EH (cell line): ENCODE results near the gene PDE4D.

Experiments
- DNase-seq: peaks from one replicate; pipeline ENCODE4 v3.0.0-alpha.2; 2015; ENCODE audit warnings: low read depth

Gene PDE4D

GRCh38 chr5:59251627-59252026 lies 641.9 kb downstream of the PDE4D start:
- no peak for DNase-seq

- no peak for DNase-seq
These were observed 643.8 kb downstream of the PDE4D start for GRCh38 chr5:59249726-59250125.

- no peak for DNase-seq
These were observed 644.4 kb downstream of the PDE4D start for GRCh38 chr5:59249160-59249559.

- DNase-seq: peak; percentile 44
These were observed 646.6 kb downstream of the PDE4D start for GRCh38 chr5:59246882-59247281.

- peak; percentile 90 for DNase-seq
These were observed 647.2 kb downstream of the PDE4D start for GRCh38 chr5:59246145-59246869.

- no peak for DNase-seq
These were observed 648.3 kb downstream of the PDE4D start for GRCh38 chr5:59245198-59245597.

GRCh38 chr5:59241552-59241951 lies 652.0 kb downstream of the PDE4D start:
- peak; percentile 19 for DNase-seq

- no peak for DNase-seq
These were observed 652.4 kb downstream of the PDE4D start for GRCh38 chr5:59241119-59241518.

GRCh38 chr5:59238126-59238902 lies 655.2 kb downstream of the PDE4D start:
- DNase-seq: no peak

GRCh38 chr5:59236986-59237385 lies 656.5 kb downstream of the PDE4D start:
- peak; percentile 44 for DNase-seq

GRCh38 chr5:59236448-59236847 lies 657.1 kb downstream of the PDE4D start:
- DNase-seq: no peak

GRCh38 chr5:59234236-59234635 lies 659.3 kb downstream of the PDE4D start:
- no peak for DNase-seq

GRCh38 chr5:59231221-59231931 lies 662.1 kb downstream of the PDE4D start:
- DNase-seq: no peak

GRCh38 chr5:59222687-59223511 lies 670.6 kb downstream of the PDE4D start:
- peak; percentile 13 for DNase-seq

GRCh38 chr5:59221769-59222168 lies 671.8 kb downstream of the PDE4D start:
- DNase-seq: peak; percentile 11

- peak; percentile 20 for DNase-seq
These were observed 675.0 kb downstream of the PDE4D start for GRCh38 chr5:59218424-59219045.

GRCh38 chr5:59216841-59217240 lies 676.7 kb downstream of the PDE4D start:
- DNase-seq: no peak

- DNase-seq: no peak
These were observed 680.9 kb downstream of the PDE4D start for GRCh38 chr5:59212596-59212995.

- DNase-seq: peak; percentile 67
These were observed 683.7 kb downstream of the PDE4D start for GRCh38 chr5:59209758-59210359.

- DNase-seq: no peak
These were observed 685.1 kb downstream of the PDE4D start for GRCh38 chr5:59208474-59208873.

- peak; percentile 41 for DNase-seq
These were observed 686.1 kb downstream of the PDE4D start for GRCh38 chr5:59207401-59207800.
